MM.1S (cell line): Measurements from ENCODE around the gene MECP2.

Experiments
- CTCF ChIP-seq: fragments of 300-600 bp; sonication (generic); IDR thresholded peaks from 2 replicates; pipeline ENCODE4 v1.5.1; 2016; ENCODE audit warnings: antibody characterized with exemption, low read length, mixed read lengths
- EZH2 ChIP-seq: fragments of 300-600 bp; sonication (generic); optimal IDR thresholded peaks from 2 replicates; pipeline ENCODE3; 2017; ENCODE audit warnings: low read depth, mild to moderate bottlenecking, antibody characterized with exemption, low read length, mixed read lengths
- EZH2phosphoT487 ChIP-seq: fragments of 300-600 bp; sonication (generic); IDR thresholded peaks from 2 replicates; pipeline ENCODE4 v1.6.1; 2018; ENCODE audit warnings: antibody characterized with exemption, low read length

DNA sequence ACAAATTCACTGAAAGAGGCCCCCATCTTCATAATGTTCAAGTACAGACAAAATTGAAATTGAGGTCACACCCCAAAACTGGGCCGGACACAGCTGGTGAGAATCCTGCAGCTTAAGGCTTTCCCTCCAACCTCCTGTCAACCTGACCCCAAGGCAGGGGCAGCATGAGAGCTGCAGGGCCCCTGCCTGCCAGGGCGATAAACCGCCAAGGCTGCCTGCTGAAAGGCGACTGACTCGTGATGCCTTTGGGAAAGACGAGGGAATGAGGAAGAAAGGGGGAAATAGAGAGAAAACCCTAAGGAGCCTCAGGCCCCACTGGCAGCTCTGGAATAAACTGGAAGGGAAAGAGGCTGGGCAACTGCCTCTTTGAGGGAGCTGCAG, 70.5 kb downstream of the MECP2 start:
- TF ChIP-seq CTCF = no peak
- TF ChIP-seq EZH2phosphoT487 = no peak
- no peak for TF ChIP-seq EZH2
